Measurements from ENCODE around the gene ADGRF4.

ADGRF4 gene

GRCh38 chr6:47698342-47698787 is at the start of gene ADGRF4:
TSS of gene ADGRF4 (plus strand) at chr6:47698580. CDS start at chr6:47707246, 8,666 bp downstream.
- no peak for DNase-seq (ENCODE audit: low read depth in 4 of 4, low spot score in 1 of 4)

- no peak for DNase-seq (ENCODE audit: low read depth in 4 of 4, low spot score in 1 of 4)
Observed at GRCh38 chr6:47650553-47651432, 47.6 kb upstream of the ADGRF4 start.

- DNase-seq (ENCODE audit: low read depth in 4 of 4, low spot score in 1 of 4) = no peak
Observed at GRCh38 chr6:47651505-47651944, 46.9 kb upstream of the ADGRF4 start.

- no peak for DNase-seq (ENCODE audit: low read depth in 4 of 4, low spot score in 1 of 4)
Observed at GRCh38 chr6:47653706-47654105, 44.7 kb upstream of the ADGRF4 start.

- no peak for DNase-seq (ENCODE audit: low read depth in 4 of 4, low spot score in 1 of 4)
Observed at GRCh38 chr6:47654255-47654654, 44.1 kb upstream of the ADGRF4 start.

- DNase-seq (ENCODE audit: low read depth in 4 of 4, low spot score in 1 of 4) = peak in 3 of 4 experiments; percentile 2 to 20 (median 7)
Observed at GRCh38 chr6:47655719-47656595, 42.4 kb upstream of the ADGRF4 start.

- no peak for DNase-seq (ENCODE audit: low read depth in 4 of 4, low spot score in 1 of 4)
Observed at GRCh38 chr6:47661960-47662359, 36.4 kb upstream of the ADGRF4 start.

- no peak for DNase-seq (ENCODE audit: low read depth in 4 of 4, low spot score in 1 of 4)
Observed at GRCh38 chr6:47663462-47664216, 34.7 kb upstream of the ADGRF4 start.

- no peak for DNase-seq (ENCODE audit: low read depth in 4 of 4, low spot score in 1 of 4)
Observed at GRCh38 chr6:47665112-47665511, 33.3 kb upstream of the ADGRF4 start.

- no peak for DNase-seq (ENCODE audit: low read depth in 4 of 4, low spot score in 1 of 4)
Observed at GRCh38 chr6:47669684-47670513, 28.5 kb upstream of the ADGRF4 start.

- DNase-seq (ENCODE audit: low read depth in 4 of 4, low spot score in 1 of 4) = no peak
Observed at GRCh38 chr6:47670851-47671250, 27.5 kb upstream of the ADGRF4 start.

- DNase-seq (ENCODE audit: low read depth in 4 of 4, low spot score in 1 of 4) = no peak
Observed at GRCh38 chr6:47671777-47672176, 26.6 kb upstream of the ADGRF4 start.

GRCh38 chr6:47672816-47673215 is 25.6 kb upstream of the ADGRF4 start:
- no peak for DNase-seq (ENCODE audit: low read depth in 4 of 4, low spot score in 1 of 4)

- no peak for DNase-seq (ENCODE audit: low read depth in 4 of 4, low spot score in 1 of 4)
Observed at GRCh38 chr6:47674673-47675072, 23.7 kb upstream of the ADGRF4 start.

- DNase-seq (ENCODE audit: low read depth in 4 of 4, low spot score in 1 of 4) = no peak
Observed at GRCh38 chr6:47677381-47678100, 20.8 kb upstream of the ADGRF4 start.

- no peak for DNase-seq (ENCODE audit: low read depth in 4 of 4, low spot score in 1 of 4)
Observed at GRCh38 chr6:47678739-47679138, 19.6 kb upstream of the ADGRF4 start.

GRCh38 chr6:47679322-47679906 is 19.0 kb upstream of the ADGRF4 start:
- no peak for DNase-seq (ENCODE audit: low read depth in 4 of 4, low spot score in 1 of 4)

GRCh38 chr6:47680051-47680450 is 18.3 kb upstream of the ADGRF4 start:
- no peak for DNase-seq (ENCODE audit: low read depth in 4 of 4, low spot score in 1 of 4)

- no peak for DNase-seq (ENCODE audit: low read depth in 4 of 4, low spot score in 1 of 4)
Observed at GRCh38 chr6:47680724-47681123, 17.7 kb upstream of the ADGRF4 start.

All from stimulated activated CD4-positive, alpha-beta T cell treated with anti-CD3 and anti-CD28 coated beads, Interleukin-1b, Interleukin-23, amount 100 ng/mL, for 24 hours (primary cell).